ENCODE measurements around the gene MDM4.

The MDM4 gene

GRCh38 chr1:204493145-204493983 is 22.8 kb upstream of the MDM4 start:
- peak overlapping the region; percentile 57 for H3K4me3 ChIP-seq (ENCODE audit: low read depth, low read length)
- no peak for TF ChIP-seq CTCF (IDR thresholded peaks at IDR 0.05; ENCODE audit: low read depth, low read length)

- H3K4me3 ChIP-seq (ENCODE audit: low read depth, low read length), result peak overlapping the region; percentile 57
- TF ChIP-seq CTCF (IDR thresholded peaks at IDR 0.05; ENCODE audit: low read depth, low read length), result no peak
These were observed 22.3 kb upstream of the MDM4 start for GRCh38 chr1:204493984-204494280.

GRCh38 chr1:204494281-204495077 is 21.7 kb upstream of the MDM4 start, which contains the start of gene PIK3C2B:
TSS of gene PIK3C2B (minus strand) at chr1:204494805. CDS start at chr1:204469802, 25,003 bp downstream.
- peak; percentile 18; the same call in 1 of the 2 replicates for TF ChIP-seq CTCF (IDR thresholded peaks at IDR 0.05; ENCODE audit: low read depth, low read length)

DNA sequence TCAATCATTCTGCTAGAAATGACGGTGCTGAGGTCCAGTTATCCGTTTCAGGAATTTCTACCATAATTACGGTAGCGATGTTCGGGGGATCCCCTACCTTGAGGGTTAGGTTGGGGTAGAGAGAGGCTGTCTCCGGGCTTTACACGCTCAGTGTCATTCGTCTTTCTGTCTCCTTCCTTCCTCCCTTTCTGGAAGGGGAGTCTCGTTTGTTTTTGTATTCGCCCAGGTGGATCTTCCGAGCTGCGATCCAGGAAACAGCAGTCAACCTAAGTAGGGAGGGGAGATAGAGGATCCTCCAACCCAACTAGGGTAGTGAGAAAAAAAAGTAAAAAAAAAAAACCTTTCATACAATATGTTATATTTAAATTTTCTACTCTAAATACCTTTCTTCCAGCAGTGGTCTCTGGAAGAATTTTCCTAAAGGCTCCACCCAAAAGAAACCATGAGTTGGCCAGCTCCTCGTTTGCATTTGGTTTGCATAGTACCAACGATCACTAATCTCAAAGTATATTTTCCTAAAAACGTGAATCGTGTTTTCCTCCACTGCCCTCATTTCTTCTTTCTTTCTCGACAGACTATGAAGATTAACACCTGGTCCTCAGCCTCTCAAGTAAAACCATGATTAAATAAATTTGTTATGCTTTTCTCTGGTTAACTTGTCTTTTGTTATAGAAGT is 21.0 kb upstream of the MDM4 start:
- no peak for TF ChIP-seq CTCF (IDR thresholded peaks at IDR 0.05; ENCODE audit: low read depth, low read length)
- peak overlapping the region; percentile 57 for H3K4me3 ChIP-seq (ENCODE audit: low read depth, low read length)

More at GRCh38 chr1:204494281-204495077, 21.7 kb upstream of the MDM4 start, which contains the start of gene PIK3C2B:
- H3K4me3 ChIP-seq (ENCODE audit: low read depth, low read length), result peak within 1 kb of the TSS; percentile 57

GRCh38 chr1:204495777-204496176 is 20.4 kb upstream of the MDM4 start:
- no peak for TF ChIP-seq CTCF (IDR thresholded peaks at IDR 0.05; ENCODE audit: low read depth, low read length)
- H3K4me3 ChIP-seq (ENCODE audit: low read depth, low read length), result no peak overlapping the region

DNA sequence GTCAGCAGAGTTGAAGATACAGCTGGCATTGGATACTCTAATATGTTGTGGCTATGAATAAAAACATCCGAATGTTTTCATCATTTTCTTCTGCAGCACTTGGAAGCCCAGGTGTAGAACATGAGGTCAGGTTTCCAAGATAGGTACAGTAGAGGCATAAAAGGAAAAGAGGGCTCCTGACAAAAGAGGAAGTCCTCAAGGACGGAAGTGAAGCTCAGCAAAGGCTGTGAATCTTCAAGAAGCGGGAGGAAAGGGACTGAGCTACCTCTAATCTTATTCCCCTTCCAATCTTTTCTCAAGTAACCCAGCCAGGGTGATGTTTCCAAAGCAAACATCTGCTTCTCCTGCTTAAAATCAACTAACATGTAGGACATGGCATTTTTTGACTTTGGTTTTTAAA is 17.2 kb upstream of the MDM4 start:
- H3K4me3 ChIP-seq (ENCODE audit: low read depth, low read length), result no peak overlapping the region
- no peak for TF ChIP-seq CTCF (IDR thresholded peaks at IDR 0.05; ENCODE audit: low read depth, low read length)
